Naive thymus-derived CD8-positive, alpha-beta T cell (primary cell): ENCODE measurements around the gene DSCAML1. TPM values are rescaled to one million over a fixed set of nuclear protein-coding genes. Genes with fewer than 3 reads are reported as not detected.

Experiments
- ATAC-seq, 2 donors: fragments of 150-1000 bp; cut with Tn5 transposase in 1 of 2; sonication (Bioruptor Pico), chemical (Tn5 transposase) in 1 of 2; 1 replicate in 1 of 2; 2 replicates in 1 of 2; pipeline ENCODE4 v1.10.0; 2021; ENCODE audit warnings: mild to moderate bottlenecking in 2 of 2, moderate library complexity in 2 of 2
- POLR2A ChIA-PET: fragments of 350-600 bp; sonication (Branson Sonifier 250); formaldehyde crosslinking; loops from one replicate; lab custom pipeline; 2021; ENCODE audit warnings: antibody characterized with exemption; lab: Charles Lee
- DNase-seq, 10 donors: peaks; one replicate each; pipeline versions ENCODE4 v3.0.0 to v3.0.0-alpha.2; 2020 to 2022
- H3K27ac Mint-ChIP-seq, 10 donors: one replicate each; pipeline ENCODE4 v1.8.0; 2020 to 2022; ENCODE audit warnings: mild to moderate bottlenecking in 10 of 10, mixed read lengths in 10 of 10, moderate library complexity in 4 of 10, inconsistent platforms in 1 of 10
- H3K27me3 Mint-ChIP-seq, 5 donors: one replicate each; pipeline ENCODE4 v1.8.0; 2021 to 2022; ENCODE audit warnings: mixed read lengths in 5 of 5
- H3K36me3 Mint-ChIP-seq, 3 donors: one replicate each; pipeline ENCODE4 v1.8.0; 2020 to 2022; ENCODE audit warnings: mixed read lengths in 3 of 3, mild to moderate bottlenecking in 2 of 3, inconsistent platforms in 1 of 3
- H3K4me1 Mint-ChIP-seq, 4 donors: one replicate each; pipeline ENCODE4 v1.8.0; 2021 to 2022; ENCODE audit warnings: mixed read lengths in 4 of 4
- H3K4me3 Mint-ChIP-seq, 10 donors: one replicate each; pipeline ENCODE4 v1.8.0; 2020 to 2022; ENCODE audit warnings: mild to moderate bottlenecking in 10 of 10, mixed read lengths in 10 of 10, moderate library complexity in 6 of 10, inconsistent platforms in 1 of 10
- H3K9me3 Mint-ChIP-seq, 9 donors: one replicate each; pipeline ENCODE4 v1.8.0; 2020 to 2022; ENCODE audit warnings: mixed read lengths in 9 of 9, mild to moderate bottlenecking in 3 of 9, inconsistent platforms in 1 of 9, moderate library complexity in 1 of 9
- polyA plus RNA-seq, 3 donors: library from polyadenylated mRNA; unstranded; fragments of 300-500 nt; fragmentation: Illumina TruSeq; gene quantifications; one replicate each; pipeline ENCODE4 v1.2.3, GENCODE V29; 2021
- total RNA-seq, 8 experiments: library from RNA in 2 of 8; stranded (reverse) in 2 of 8; gene quantifications; one replicate each; pipeline ENCODE4 v1.2.3 and lab custom pipeline; 2021 to 2026

Gene DSCAML1
- total and polyA plus RNA-seq, 5 experiments from 2014 or later: 0.12 to 2.1 (median 0.15) TPM

- Mint-ChIP-seq H3K27ac (no peak overlapping the region), H3K36me3 (peaks cover 25 to 91% (median 74%) of the 10 kb centered on the region in 3 donors), H3K9me3 (peaks cover 0 to 34% (median 2%) of the 10 kb centered on the region in 9 donors), H3K4me3 (no peak overlapping the region), H3K4me1 (peaks cover 0 to 10% (median 2%) of the 10 kb centered on the region in 4 donors), H3K27me3 (no peaks in the 10 kb centered on the region)
- POLR2A ChIA-PET: no interaction called here
- DNase-seq (no peak), ATAC-seq (no peak)
Measured at GRCh38 chr11:117396970-117397369, 400.0 kb downstream of the DSCAML1 start.

GRCh38 chr11:117395476-117395875 is 401.5 kb downstream of the DSCAML1 start:
- H3K9me3 Mint-ChIP-seq: peaks cover 0 to 34% (median 2%) of the 10 kb centered on the region in 9 donors
- H3K4me3 Mint-ChIP-seq: no peak overlapping the region
- POLR2A ChIA-PET: no interaction called here
- no peaks in the 10 kb centered on the region for H3K27me3 Mint-ChIP-seq
- peaks cover 0 to 3% (median 0%) of the 10 kb centered on the region in 4 donors for H3K4me1 Mint-ChIP-seq
- no peak for ATAC-seq
- no peak for DNase-seq
- no peak overlapping the region for H3K27ac Mint-ChIP-seq
- H3K36me3 Mint-ChIP-seq: peaks cover 25 to 92% (median 76%) of the 10 kb centered on the region in 3 donors

GRCh38 chr11:117394221-117394925 is 402.6 kb downstream of the DSCAML1 start:
- Mint-ChIP-seq H3K27me3 (no peaks in the 10 kb centered on the region), H3K36me3 (peaks cover 28 to 88% (median 73%) of the 10 kb centered on the region in 3 donors), H3K4me1 (peaks cover 0 to 1% (median 0%) of the 10 kb centered on the region in 4 donors), H3K4me3 (no peak overlapping the region), H3K9me3 (peaks cover 0 to 28% (median 0%) of the 10 kb centered on the region in 9 donors), H3K27ac (peak overlapping the region in 2 of 10 donors; percentile 5 to 11)
- POLR2A ChIA-PET: no interaction called here
- DNase-seq (no peak), ATAC-seq (no peak)

GRCh38 chr11:117392979-117393378 is 404.0 kb downstream of the DSCAML1 start:
- Mint-ChIP-seq H3K27me3 (no peaks in the 10 kb centered on the region), H3K4me1 (peaks cover 0 to 2% (median 0%) of the 10 kb centered on the region in 4 donors), H3K27ac (no peak overlapping the region)

GRCh38 chr11:117392001-117392690 is 404.9 kb downstream of the DSCAML1 start:
- Mint-ChIP-seq H3K36me3 (peaks cover 17 to 85% (median 53%) of the 10 kb centered on the region in 3 donors), H3K4me1 (peaks cover 0 to 2% (median 0%) of the 10 kb centered on the region in 4 donors), H3K9me3 (peaks cover 0 to 8% (median 0%) of the 10 kb centered on the region in 9 donors), H3K27ac (no peak overlapping the region), H3K4me3 (no peak overlapping the region), H3K27me3 (no peaks in the 10 kb centered on the region)
- POLR2A ChIA-PET: no interaction called here
- DNase-seq: no peak
- no peak for ATAC-seq

More at GRCh38 chr11:117392979-117393378, 404.0 kb downstream of the DSCAML1 start:
- peaks cover 0 to 16% (median 0%) of the 10 kb centered on the region in 9 donors for H3K9me3 Mint-ChIP-seq
- POLR2A ChIA-PET: no interaction called here
- peaks cover 26 to 89% (median 61%) of the 10 kb centered on the region in 3 donors for H3K36me3 Mint-ChIP-seq
- ATAC-seq (no peak), DNase-seq (no peak)
- H3K4me3 Mint-ChIP-seq: no peak overlapping the region

GRCh38 chr11:117391181-117391580 is 405.8 kb downstream of the DSCAML1 start:
- POLR2A ChIA-PET: no interaction called here

GRCh38 chr11:117390743-117391142 is 406.3 kb downstream of the DSCAML1 start:
- POLR2A ChIA-PET: no interaction called here
- H3K4me1 Mint-ChIP-seq: peaks cover 0 to 2% (median 0%) of the 10 kb centered on the region in 4 donors
- H3K4me3 Mint-ChIP-seq: no peak overlapping the region
- ATAC-seq (no peak), DNase-seq (no peak)
- H3K9me3 Mint-ChIP-seq: no peaks in the 10 kb centered on the region
- no peaks in the 10 kb centered on the region for H3K27me3 Mint-ChIP-seq
- no peak overlapping the region for H3K27ac Mint-ChIP-seq
- H3K36me3 Mint-ChIP-seq: peaks cover 11 to 82% (median 40%) of the 10 kb centered on the region in 3 donors

More at GRCh38 chr11:117391181-117391580, 405.8 kb downstream of the DSCAML1 start:
- DNase-seq: no peak
- peaks cover 0 to 2% (median 0%) of the 10 kb centered on the region in 4 donors for H3K4me1 Mint-ChIP-seq
- H3K36me3 Mint-ChIP-seq: peaks cover 12 to 84% (median 43%) of the 10 kb centered on the region in 3 donors
- ATAC-seq: no peak
- no peaks in the 10 kb centered on the region for H3K27me3 Mint-ChIP-seq
- H3K27ac Mint-ChIP-seq: peak overlapping the region in 1 of 10 donors; percentile 6
- no peak overlapping the region for H3K4me3 Mint-ChIP-seq
- no peaks in the 10 kb centered on the region for H3K9me3 Mint-ChIP-seq

GRCh38 chr11:117387992-117388755 is 408.8 kb downstream of the DSCAML1 start:
- H3K4me3 Mint-ChIP-seq: no peak overlapping the region
- ATAC-seq (no peak), DNase-seq (no peak)
- H3K36me3 Mint-ChIP-seq: peaks cover 6 to 75% (median 28%) of the 10 kb centered on the region in 3 donors
- POLR2A ChIA-PET: no interaction called here
- no peaks in the 10 kb centered on the region for H3K9me3 Mint-ChIP-seq
- H3K4me1 Mint-ChIP-seq: peaks cover 0 to 2% (median 0%) of the 10 kb centered on the region in 4 donors
- H3K27ac Mint-ChIP-seq: no peak overlapping the region
- H3K27me3 Mint-ChIP-seq: no peaks in the 10 kb centered on the region

GRCh38 chr11:117385906-117386305 is 411.1 kb downstream of the DSCAML1 start:
- POLR2A ChIA-PET: no interaction called here
- Mint-ChIP-seq H3K27me3 (no peaks in the 10 kb centered on the region), H3K4me1 (peaks cover 0 to 2% (median 0%) of the 10 kb centered on the region in 4 donors), H3K27ac (peak overlapping the region in 3 of 10 donors; percentile 17 to 49 (median 28)), H3K36me3 (peaks cover 6 to 72% (median 20%) of the 10 kb centered on the region in 3 donors), H3K4me3 (no peak overlapping the region), H3K9me3 (no peaks in the 10 kb centered on the region)
- DNase-seq (no peak), ATAC-seq (no peak)

- ATAC-seq (no peak), DNase-seq (no peak)
- POLR2A ChIA-PET: no interaction called here
- H3K4me1 Mint-ChIP-seq: peaks cover 0 to 2% (median 0%) of the 10 kb centered on the region in 4 donors
- H3K9me3 Mint-ChIP-seq: no peaks in the 10 kb centered on the region
- no peak overlapping the region for H3K4me3 Mint-ChIP-seq
- peaks cover 6 to 71% (median 20%) of the 10 kb centered on the region in 3 donors for H3K36me3 Mint-ChIP-seq
- H3K27ac Mint-ChIP-seq: peak overlapping the region in 2 of 10 donors; percentile 27 to 28
- no peaks in the 10 kb centered on the region for H3K27me3 Mint-ChIP-seq
Measured at GRCh38 chr11:117385471-117385870, 411.5 kb downstream of the DSCAML1 start.

GRCh38 chr11:117384045-117384444 is 413.0 kb downstream of the DSCAML1 start:
- ATAC-seq: no peak
- H3K4me3 Mint-ChIP-seq: no peak overlapping the region
- POLR2A ChIA-PET: no interaction called here
- H3K9me3 Mint-ChIP-seq: no peaks in the 10 kb centered on the region
- no peaks in the 10 kb centered on the region for H3K4me1 Mint-ChIP-seq
- peaks cover 0 to 75% (median 15%) of the 10 kb centered on the region in 3 donors for H3K36me3 Mint-ChIP-seq
- H3K27me3 Mint-ChIP-seq: no peaks in the 10 kb centered on the region
- no peak overlapping the region for H3K27ac Mint-ChIP-seq
- DNase-seq: no peak

- H3K27ac Mint-ChIP-seq: peak overlapping the region in 1 of 10 donors; percentile 2
- H3K36me3 Mint-ChIP-seq: peaks cover 0 to 76% (median 15%) of the 10 kb centered on the region in 3 donors
- no peak for ATAC-seq
- no peak overlapping the region for H3K4me3 Mint-ChIP-seq
- H3K9me3 Mint-ChIP-seq: no peaks in the 10 kb centered on the region
- no peaks in the 10 kb centered on the region for H3K4me1 Mint-ChIP-seq
- POLR2A ChIA-PET: no interaction called here
- H3K27me3 Mint-ChIP-seq: no peaks in the 10 kb centered on the region
- no peak for DNase-seq
Measured at GRCh38 chr11:117382746-117383145, 414.3 kb downstream of the DSCAML1 start.
